Measurements from ENCODE around the gene KIAA1958. TPM values are rescaled to one million over a fixed set of nuclear protein-coding genes. Genes with fewer than 3 reads are reported as not detected.

Gene KIAA1958
- total and polyA plus RNA-seq, 2 of the 4 experiments (the other 2 are of a cell fraction), result 0.65 to 1.8 TPM

DNA sequence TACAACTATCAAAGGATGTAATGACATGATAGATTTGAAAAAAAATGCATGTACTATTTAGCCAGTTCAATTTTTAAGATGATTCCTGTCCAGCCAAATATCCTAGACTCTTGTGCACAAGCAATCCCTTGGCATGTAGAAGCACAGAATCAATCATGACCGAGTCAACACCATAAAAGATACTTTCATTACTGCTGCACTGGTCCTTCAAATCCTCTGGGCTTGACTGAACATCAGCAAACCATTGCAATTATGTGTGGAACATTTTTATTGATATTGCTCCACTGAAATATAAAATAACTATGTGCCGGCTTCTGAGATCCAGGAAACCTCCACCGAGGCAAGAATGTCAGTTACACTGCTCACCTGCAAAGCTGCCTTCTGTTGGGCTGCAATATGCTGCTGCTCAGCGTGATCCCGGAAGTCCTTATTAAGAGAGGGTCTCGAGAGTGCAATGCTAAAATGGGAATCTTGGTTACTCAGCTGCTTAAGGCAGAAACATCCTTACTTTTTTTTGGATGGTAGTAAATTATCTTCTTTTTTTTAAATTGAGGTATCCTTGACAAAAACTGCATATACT, 202.6 kb downstream of the KIAA1958 start:
- 100% methylated on average over 1 of the region's 6 CpGs; no CpG with 5 or more reads in 1 of the 2 experiments for WGBS, 2 experiments (ENCODE audit: extremely low coverage in 2 of 2, insufficient read length in 1 of 2)
- H3K79me1 ChIP-seq (ENCODE audit: low read depth in 1 of 2, low read length in 2 of 2), result no peaks in the 10 kb centered on the region
- H2AFZ ChIP-seq (replicated peaks; ENCODE audit: low read length, poor library complexity), result no peak overlapping the region
- ATAC-seq (ENCODE audit: low read depth) (no peak), DNase-seq (no peak)
- no peak overlapping the region for H3K9ac ChIP-seq (ENCODE audit: low read depth, low read length)
- no peak overlapping the region for H2BK15ac ChIP-seq (ENCODE audit: low read depth, low read length)
- no peak overlapping the region for H4K91ac ChIP-seq (ENCODE audit: insufficient read depth, low read depth, low read length)
- H3K18ac ChIP-seq (ENCODE audit: low read depth, low read length), result no peak overlapping the region
- intact Hi-C loops (cut with micrococcal nuclease) (no loop called here), dilution Hi-C loops (cut with HindIII; ENCODE audit: low sequenced_read_pairs, unreplicated experiment) (no loop called here), in situ Hi-C loops (cut with MboI; ENCODE audit: low sequenced_read_pairs) (no loop called here)
- no peak overlapping the region for H3K4me3 ChIP-seq (ENCODE audit: insufficient read depth, low read depth, low read length)
- peaks cover 15% of the 10 kb centered on the region; the same call in 1 of the 2 replicates for H3K9me1 ChIP-seq (ENCODE audit: insufficient read depth, low read length)
- no peak overlapping the region for H4K5ac ChIP-seq (ENCODE audit: low read depth, low read length)
- no peak overlapping the region for H3K56ac ChIP-seq (ENCODE audit: extremely low read depth, insufficient read depth, low read length)
- H2AK5ac ChIP-seq (ENCODE audit: low read depth, low read length), result no peak overlapping the region
- H3K14ac ChIP-seq (replicated peaks; ENCODE audit: low read depth, low read length), result no peak overlapping the region
- CTCF ChIA-PET, result interaction anchor here (0.6 kb wide), 1 partner anchor 122 kb away, joined by 3 read pairs; no protein-coding TSS in a partner anchor
- no peak overlapping the region for H3K4ac ChIP-seq (ENCODE audit: low read depth, low read length)
- H4K20me1 ChIP-seq (ENCODE audit: insufficient read depth, low read length), result no peaks in the 10 kb centered on the region
- TF ChIP-seq RAD21 (IDR thresholded peaks at IDR 0.05; ENCODE audit: low read length) (no peak), MAZ (IDR thresholded peaks at IDR 0.05; ENCODE audit: borderline replicate concordance, low read depth, low read length) (no peak), MXI1 (IDR thresholded peaks at IDR 0.05; ENCODE audit: borderline replicate concordance, low read depth, low read length) (no peak), MAFK (IDR thresholded peaks at IDR 0.05; ENCODE audit: low read depth, low read length) (no peak), CHD1 (IDR thresholded peaks at IDR 0.05; ENCODE audit: low read depth, low read length) (no peak), RFX5 (IDR thresholded peaks at IDR 0.05; ENCODE audit: low read depth, low read length) (no peak), BHLHE40 (IDR thresholded peaks at IDR 0.05; ENCODE audit: low read depth, low read length) (no peak), USF2 (IDR thresholded peaks at IDR 0.05; ENCODE audit: low read depth, low read length) (no peak), FOS (IDR thresholded peaks at IDR 0.05; ENCODE audit: low read depth, low read length) (no peak), RCOR1 (IDR thresholded peaks at IDR 0.05; ENCODE audit: insufficient replicate concordance, low read length) (no peak)
- TF ChIP-seq, protein P1, sequence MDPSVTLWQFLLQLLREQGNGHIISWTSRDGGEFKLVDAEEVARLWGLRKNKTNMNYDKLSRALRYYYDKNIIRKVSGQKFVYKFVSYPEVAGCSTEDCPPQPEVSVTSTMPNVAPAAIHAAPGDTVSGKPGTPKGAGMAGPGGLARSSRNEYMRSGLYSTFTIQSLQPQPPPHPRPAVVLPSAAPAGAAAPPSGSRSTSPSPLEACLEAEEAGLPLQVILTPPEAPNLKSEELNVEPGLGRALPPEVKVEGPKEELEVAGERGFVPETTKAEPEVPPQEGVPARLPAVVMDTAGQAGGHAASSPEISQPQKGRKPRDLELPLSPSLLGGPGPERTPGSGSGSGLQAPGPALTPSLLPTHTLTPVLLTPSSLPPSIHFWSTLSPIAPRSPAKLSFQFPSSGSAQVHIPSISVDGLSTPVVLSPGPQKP (IDR thresholded peaks at IDR 0.05; ENCODE audit: borderline replicate concordance, low read depth, low read length), result no peak
- BruUV-seq (replicated peaks), result no TSS peak
- no peaks in the 10 kb centered on the region for H3K27me3 ChIP-seq (ENCODE audit: control insufficient read depth, insufficient read depth, low read length)
- H2BK20ac ChIP-seq (ENCODE audit: low read depth, low read length), result no peak overlapping the region
- no peak overlapping the region for H3K4me2 ChIP-seq (ENCODE audit: low read depth, low read length)
- no peak overlapping the region for H2BK5ac ChIP-seq (ENCODE audit: low read depth, low read length, poor library complexity, severe bottlenecking)
- H3K9me3 ChIP-seq (ENCODE audit: control insufficient read depth, insufficient read depth, low read length), result no peaks in the 10 kb centered on the region
- POLR2A ChIA-PET (ENCODE audit: unreplicated experiment), result no interaction called here
- no peak overlapping the region for H2AK9ac ChIP-seq (replicated peaks; ENCODE audit: low read depth, low read length, poor library complexity)
- H4K8ac ChIP-seq (ENCODE audit: low read depth in 2 of 2, low read length in 2 of 2), result no peak overlapping the region
- no peak overlapping the region for H3K23ac ChIP-seq (ENCODE audit: low read depth, low read length)
- no peak overlapping the region for H3K27ac ChIP-seq (ENCODE audit: insufficient read depth, low read length)
- H3K4me1 ChIP-seq (ENCODE audit: control insufficient read depth, insufficient read depth, low read length), result peaks cover 1% of the 10 kb centered on the region; the same call in 1 of the 2 replicates
- peaks cover 15% of the 10 kb centered on the region for H3K36me3 ChIP-seq (ENCODE audit: control insufficient read depth, insufficient read depth, low read length)
- H2BK120ac ChIP-seq (ENCODE audit: low read depth, low read length), result no peak overlapping the region
